ENCODE results near the gene PAM. TPM values are rescaled to one million over a fixed set of nuclear protein-coding genes. Genes with fewer than 3 reads are reported as not detected.

Gene PAM
- total and polyA plus RNA-seq, 2 donors = 22.1 to 76.3 TPM

DNA sequence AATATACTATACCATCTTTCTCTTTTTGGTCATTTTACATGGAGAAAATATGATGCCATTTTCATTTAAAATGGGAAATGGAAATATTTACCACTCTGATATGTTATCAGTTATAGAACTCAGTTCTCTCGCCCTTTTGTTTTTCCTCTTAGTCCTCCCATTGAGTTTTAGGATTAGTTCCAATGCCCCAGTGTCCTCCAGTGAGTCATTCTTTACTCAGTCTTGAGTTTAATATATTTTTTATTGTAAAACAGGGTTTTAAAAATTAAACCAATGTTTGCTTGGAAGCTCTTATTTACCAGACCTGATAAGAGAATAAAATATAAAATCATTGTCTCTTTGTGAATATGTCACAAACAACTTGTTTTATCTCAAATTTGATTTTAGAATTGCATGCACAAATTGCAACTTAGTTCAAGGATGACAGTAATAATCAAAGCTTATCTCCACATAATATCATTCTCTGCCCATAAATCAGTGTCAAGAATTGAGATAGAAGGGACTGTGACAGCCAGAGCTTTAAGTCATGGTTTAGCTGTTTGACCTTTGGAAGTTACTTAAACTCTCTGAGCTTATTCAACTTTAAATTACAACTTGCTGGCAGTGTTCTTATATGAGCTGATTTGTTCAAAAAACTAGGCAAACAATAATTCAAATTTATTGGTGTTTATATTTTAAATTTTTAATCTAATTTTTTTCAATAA lies 166.4 kb downstream of the PAM start:
- DNase-seq (ENCODE audit: low read depth in 6 of 9, low spot score in 9 of 9) = no peak
- Histone ChIP-seq H3K4me1 (ENCODE audit: control insufficient read depth in 2 of 2, insufficient read depth in 2 of 2, low read length in 2 of 2) (no peaks in the 10 kb centered on the region), H3K27ac (ENCODE audit: low read depth in 1 of 2, low read length in 1 of 2) (no peak overlapping the region), H3K9me3 (ENCODE audit: control insufficient read depth in 2 of 2, insufficient read depth in 1 of 2, low read length in 1 of 2) (no peaks in the 10 kb centered on the region), H3K36me3 (ENCODE audit: control insufficient read depth in 2 of 2, insufficient read depth in 2 of 2, low read length in 1 of 2) (no peaks in the 10 kb centered on the region), H3K27me3 (ENCODE audit: control insufficient read depth in 2 of 2, insufficient read depth in 1 of 2, low read length in 1 of 2) (no peaks in the 10 kb centered on the region), H3K4me3 (ENCODE audit: low read length in 2 of 2) (no peak overlapping the region)
- 95% methylated on average over 1 of the region's 1 CpG for WGBS

GRCh38 chr5:102922111-102922720 lies 167.1 kb downstream of the PAM start:
- H3K9me3 ChIP-seq (ENCODE audit: control insufficient read depth in 2 of 2, insufficient read depth in 1 of 2, low read length in 1 of 2) = no peaks in the 10 kb centered on the region
- no peaks in the 10 kb centered on the region for H3K4me1 ChIP-seq (ENCODE audit: control insufficient read depth in 2 of 2, insufficient read depth in 2 of 2, low read length in 2 of 2)
- no peaks in the 10 kb centered on the region for H3K36me3 ChIP-seq (ENCODE audit: control insufficient read depth in 2 of 2, insufficient read depth in 2 of 2, low read length in 1 of 2)
- WGBS = 94% methylated on average over 6 of the region's 6 CpGs
- DNase-seq (ENCODE audit: low read depth in 6 of 9, low spot score in 9 of 9) = no peak
- H3K27ac ChIP-seq (ENCODE audit: low read depth in 1 of 2, low read length in 1 of 2) = no peak overlapping the region
- no peak overlapping the region for H3K4me3 ChIP-seq (ENCODE audit: low read length in 2 of 2)
- H3K27me3 ChIP-seq (ENCODE audit: control insufficient read depth in 2 of 2, insufficient read depth in 1 of 2, low read length in 1 of 2) = no peaks in the 10 kb centered on the region

DNA sequence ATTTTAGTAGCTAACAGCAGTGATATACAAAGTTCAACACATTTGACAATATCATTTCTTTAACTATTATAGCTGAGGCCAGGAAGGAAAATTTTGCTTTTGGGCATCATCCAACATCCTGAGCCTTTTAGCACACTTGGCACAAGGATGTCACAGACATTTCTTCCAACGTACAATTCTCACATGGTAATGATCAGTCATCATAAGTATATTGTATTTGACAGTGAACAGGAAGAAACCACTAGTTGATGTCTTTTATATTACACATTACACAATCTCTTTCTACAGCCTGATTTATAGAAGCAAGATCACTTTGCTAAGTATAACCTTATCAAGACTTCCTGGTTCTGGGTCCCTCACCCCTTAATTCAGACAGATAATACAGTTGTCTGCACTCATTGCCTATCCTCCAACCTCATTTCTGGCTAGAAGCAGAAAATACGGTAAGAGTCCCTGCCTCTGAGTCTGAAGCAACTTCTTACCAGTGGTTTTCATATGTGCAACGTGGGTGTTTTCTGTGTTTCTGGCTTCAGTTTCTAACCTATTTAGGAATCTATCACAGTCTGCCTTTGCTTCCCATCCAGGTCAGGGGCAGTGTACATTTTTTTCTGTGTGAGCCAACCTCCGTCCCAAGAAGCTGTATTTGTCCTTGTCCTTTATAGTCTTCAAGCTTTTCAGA lies 167.8 kb downstream of the PAM start:
- Histone ChIP-seq H3K36me3 (ENCODE audit: control insufficient read depth in 2 of 2, insufficient read depth in 2 of 2, low read length in 1 of 2) (no peaks in the 10 kb centered on the region), H3K27me3 (ENCODE audit: control insufficient read depth in 2 of 2, insufficient read depth in 1 of 2, low read length in 1 of 2) (no peaks in the 10 kb centered on the region), H3K4me3 (ENCODE audit: low read length in 2 of 2) (no peak overlapping the region), H3K9me3 (ENCODE audit: control insufficient read depth in 2 of 2, insufficient read depth in 1 of 2, low read length in 1 of 2) (no peaks in the 10 kb centered on the region), H3K27ac (ENCODE audit: low read depth in 1 of 2, low read length in 1 of 2) (no peak overlapping the region), H3K4me1 (ENCODE audit: control insufficient read depth in 2 of 2, insufficient read depth in 2 of 2, low read length in 2 of 2) (no peaks in the 10 kb centered on the region)
- no peak for DNase-seq (ENCODE audit: low read depth in 6 of 9, low spot score in 9 of 9)
- WGBS = 96% methylated on average over 4 of the region's 4 CpGs

DNA sequence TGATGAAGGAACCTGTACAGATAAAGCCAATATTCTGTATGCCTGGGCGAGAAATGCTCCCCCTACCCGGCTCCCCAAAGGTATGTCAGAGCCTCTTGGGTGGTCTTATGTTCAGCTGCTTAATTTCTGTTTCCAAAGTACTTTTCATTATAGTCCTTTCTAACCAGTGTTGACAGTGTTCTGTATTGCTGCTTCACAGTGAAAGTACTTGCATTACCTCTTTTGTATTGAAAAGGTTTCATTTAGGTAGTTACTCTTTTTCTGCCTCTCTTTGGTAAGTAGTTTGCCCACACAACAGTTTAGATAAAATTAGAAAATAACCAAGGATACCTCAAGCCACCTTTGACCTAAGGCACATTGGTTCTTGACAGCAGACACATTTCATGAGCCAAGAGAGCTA lies 169.9 kb downstream of the PAM start:
- no peak overlapping the region for H3K27ac ChIP-seq (ENCODE audit: low read depth in 1 of 2, low read length in 1 of 2)
- no peaks in the 10 kb centered on the region for H3K4me1 ChIP-seq (ENCODE audit: control insufficient read depth in 2 of 2, insufficient read depth in 2 of 2, low read length in 2 of 2)
- H3K9me3 ChIP-seq (ENCODE audit: control insufficient read depth in 2 of 2, insufficient read depth in 1 of 2, low read length in 1 of 2) = no peaks in the 10 kb centered on the region
- DNase-seq (ENCODE audit: low read depth in 6 of 9, low spot score in 9 of 9) = no peak
- 94% methylated on average over 2 of the region's 2 CpGs for WGBS
- no peaks in the 10 kb centered on the region for H3K36me3 ChIP-seq (ENCODE audit: control insufficient read depth in 2 of 2, insufficient read depth in 2 of 2, low read length in 1 of 2)
- H3K27me3 ChIP-seq (ENCODE audit: control insufficient read depth in 2 of 2, insufficient read depth in 1 of 2, low read length in 1 of 2) = no peaks in the 10 kb centered on the region
- no peak overlapping the region for H3K4me3 ChIP-seq (ENCODE audit: low read length in 2 of 2)

DNA sequence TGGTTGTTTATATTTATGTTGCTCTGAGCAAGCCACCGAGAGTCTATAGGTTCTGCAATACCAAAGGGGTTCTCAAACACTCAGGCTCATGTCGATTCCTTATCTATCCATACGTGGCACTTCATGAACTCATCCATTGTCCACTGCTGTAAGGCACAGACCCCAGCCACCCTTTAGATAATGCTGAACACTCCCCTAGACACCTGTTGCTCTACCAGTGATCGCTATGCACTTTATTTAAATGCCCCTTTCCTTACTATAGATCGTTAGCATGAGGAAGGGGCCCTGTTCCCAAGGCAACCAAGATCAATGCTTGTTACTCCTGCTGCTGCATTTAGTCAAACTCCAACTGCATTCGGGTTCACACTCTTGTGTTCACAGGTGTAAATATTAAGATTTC lies 171.9 kb downstream of the PAM start:
- no peak for DNase-seq (ENCODE audit: low read depth in 6 of 9, low spot score in 9 of 9)
- Histone ChIP-seq H3K27me3 (ENCODE audit: control insufficient read depth in 2 of 2, insufficient read depth in 1 of 2, low read length in 1 of 2) (no peaks in the 10 kb centered on the region), H3K9me3 (ENCODE audit: control insufficient read depth in 2 of 2, insufficient read depth in 1 of 2, low read length in 1 of 2) (no peaks in the 10 kb centered on the region), H3K27ac (ENCODE audit: low read depth in 1 of 2, low read length in 1 of 2) (no peak overlapping the region), H3K4me3 (ENCODE audit: low read length in 2 of 2) (no peak overlapping the region), H3K36me3 (ENCODE audit: control insufficient read depth in 2 of 2, insufficient read depth in 2 of 2, low read length in 1 of 2) (no peaks in the 10 kb centered on the region), H3K4me1 (ENCODE audit: control insufficient read depth in 2 of 2, insufficient read depth in 2 of 2, low read length in 2 of 2) (no peaks in the 10 kb centered on the region)
- WGBS = 97% methylated on average over 6 of the region's 6 CpGs

DNA sequence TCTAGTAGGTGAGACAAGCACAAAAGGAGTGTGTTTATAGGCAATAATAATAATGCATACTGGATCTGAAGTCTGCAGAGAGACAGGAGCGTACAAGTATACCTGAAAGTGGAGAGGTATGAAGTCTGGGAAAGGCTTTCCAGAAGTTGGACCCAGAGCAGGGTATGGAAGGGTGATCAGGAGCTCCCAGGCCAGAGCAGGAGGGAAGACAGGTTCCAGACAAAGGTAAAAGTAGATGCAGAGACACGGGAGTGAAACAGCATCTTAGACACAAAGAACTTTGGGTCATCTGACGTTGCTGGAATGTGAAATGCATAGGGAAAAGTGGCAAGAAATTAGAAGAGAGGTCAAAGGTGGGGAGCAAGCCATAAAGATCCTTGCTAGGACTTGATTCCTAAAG lies 175.1 kb downstream of the PAM start:
- DNase-seq (ENCODE audit: low read depth in 6 of 9, low spot score in 9 of 9) = no peak
- Histone ChIP-seq H3K27me3 (ENCODE audit: control insufficient read depth in 2 of 2, insufficient read depth in 1 of 2, low read length in 1 of 2) (no peaks in the 10 kb centered on the region), H3K9me3 (ENCODE audit: control insufficient read depth in 2 of 2, insufficient read depth in 1 of 2, low read length in 1 of 2) (no peaks in the 10 kb centered on the region), H3K4me1 (ENCODE audit: control insufficient read depth in 2 of 2, insufficient read depth in 2 of 2, low read length in 2 of 2) (no peaks in the 10 kb centered on the region), H3K27ac (ENCODE audit: low read depth in 1 of 2, low read length in 1 of 2) (no peak overlapping the region), H3K4me3 (ENCODE audit: low read length in 2 of 2) (no peak overlapping the region), H3K36me3 (ENCODE audit: control insufficient read depth in 2 of 2, insufficient read depth in 2 of 2, low read length in 1 of 2) (no peaks in the 10 kb centered on the region)
- WGBS = 99% methylated on average over 3 of the region's 3 CpGs

DNA sequence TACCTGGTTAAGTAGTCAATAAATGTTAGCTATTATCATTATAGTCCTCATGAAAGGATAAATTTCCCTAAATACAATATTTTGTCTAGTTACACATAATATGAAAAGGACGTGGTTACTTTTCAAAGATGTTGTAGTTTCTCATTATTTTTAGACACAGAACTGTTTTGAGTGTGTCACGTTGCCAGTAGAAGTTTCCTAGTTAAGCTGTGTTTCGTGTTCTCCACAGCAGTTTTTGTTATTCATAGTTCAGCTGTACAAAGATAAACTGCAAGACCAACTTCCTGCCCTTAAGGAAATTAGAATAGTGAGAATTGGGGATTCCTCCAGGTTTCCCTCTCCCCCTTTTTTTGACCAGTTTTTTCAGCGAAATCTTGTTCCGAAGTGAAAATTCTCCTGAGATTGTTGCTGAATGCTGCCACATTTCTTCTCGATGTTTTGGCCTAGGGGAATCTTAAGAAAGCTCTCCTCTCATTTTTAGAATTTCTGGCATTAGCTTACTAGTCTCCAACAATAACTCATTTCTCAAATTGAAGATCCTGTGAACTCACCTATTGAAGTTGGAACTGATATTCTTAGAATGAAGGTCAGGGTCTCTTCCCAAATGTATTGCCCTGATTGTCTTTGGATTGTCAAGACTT lies 176.1 kb downstream of the PAM start:
- Histone ChIP-seq H3K27me3 (ENCODE audit: control insufficient read depth in 2 of 2, insufficient read depth in 1 of 2, low read length in 1 of 2) (no peaks in the 10 kb centered on the region), H3K4me3 (ENCODE audit: low read length in 2 of 2) (no peak overlapping the region), H3K4me1 (ENCODE audit: control insufficient read depth in 2 of 2, insufficient read depth in 2 of 2, low read length in 2 of 2) (no peaks in the 10 kb centered on the region), H3K27ac (ENCODE audit: low read depth in 1 of 2, low read length in 1 of 2) (no peak overlapping the region), H3K9me3 (ENCODE audit: control insufficient read depth in 2 of 2, insufficient read depth in 1 of 2, low read length in 1 of 2) (no peaks in the 10 kb centered on the region), H3K36me3 (ENCODE audit: control insufficient read depth in 2 of 2, insufficient read depth in 2 of 2, low read length in 1 of 2) (no peaks in the 10 kb centered on the region)
- 96% methylated on average over 6 of the region's 6 CpGs for WGBS
- DNase-seq (ENCODE audit: low read depth in 6 of 9, low spot score in 9 of 9) = no peak

DNA sequence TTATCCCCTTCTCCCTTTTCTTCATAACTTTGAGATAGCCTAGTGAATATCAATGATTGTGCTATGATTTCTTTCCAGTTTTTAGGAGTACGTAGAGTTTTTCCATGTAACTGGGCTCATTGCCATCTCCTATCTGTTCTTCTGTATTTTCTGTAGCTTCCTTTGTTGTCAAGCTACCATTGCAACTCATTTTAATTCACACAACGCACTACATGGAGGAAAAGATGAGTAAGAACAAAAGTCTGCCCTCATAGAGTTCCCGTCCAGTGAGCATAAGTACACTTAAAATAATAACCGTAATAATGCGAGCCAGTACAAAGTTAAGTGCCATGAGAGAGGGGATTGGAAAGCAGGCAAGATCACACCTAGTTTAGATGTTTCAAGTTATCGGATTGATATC lies 177.7 kb downstream of the PAM start:
- Histone ChIP-seq H3K36me3 (ENCODE audit: control insufficient read depth in 2 of 2, insufficient read depth in 2 of 2, low read length in 1 of 2) (no peaks in the 10 kb centered on the region), H3K4me3 (ENCODE audit: low read length in 2 of 2) (no peak overlapping the region), H3K27ac (ENCODE audit: low read depth in 1 of 2, low read length in 1 of 2) (no peak overlapping the region), H3K27me3 (ENCODE audit: control insufficient read depth in 2 of 2, insufficient read depth in 1 of 2, low read length in 1 of 2) (no peaks in the 10 kb centered on the region), H3K4me1 (ENCODE audit: control insufficient read depth in 2 of 2, insufficient read depth in 2 of 2, low read length in 2 of 2) (no peaks in the 10 kb centered on the region), H3K9me3 (ENCODE audit: control insufficient read depth in 2 of 2, insufficient read depth in 1 of 2, low read length in 1 of 2) (no peaks in the 10 kb centered on the region)
- DNase-seq (ENCODE audit: low read depth in 6 of 9, low spot score in 9 of 9) = no peak
- 97% methylated on average over 6 of the region's 6 CpGs for WGBS

- no peak for DNase-seq (ENCODE audit: low read depth in 6 of 9, low spot score in 9 of 9)
- H3K4me3 ChIP-seq (ENCODE audit: low read length in 2 of 2) = no peak overlapping the region
- H3K4me1 ChIP-seq (ENCODE audit: control insufficient read depth in 2 of 2, insufficient read depth in 2 of 2, low read length in 2 of 2) = no peaks in the 10 kb centered on the region
- H3K27ac ChIP-seq (ENCODE audit: low read depth in 1 of 2, low read length in 1 of 2) = no peak overlapping the region
- H3K36me3 ChIP-seq (ENCODE audit: control insufficient read depth in 2 of 2, insufficient read depth in 2 of 2, low read length in 1 of 2) = no peaks in the 10 kb centered on the region
- H3K9me3 ChIP-seq (ENCODE audit: control insufficient read depth in 2 of 2, insufficient read depth in 1 of 2, low read length in 1 of 2) = no peaks in the 10 kb centered on the region
- WGBS = 100% methylated on average over 1 of the region's 1 CpG
- no peaks in the 10 kb centered on the region for H3K27me3 ChIP-seq (ENCODE audit: control insufficient read depth in 2 of 2, insufficient read depth in 1 of 2, low read length in 1 of 2)
Measured at GRCh38 chr5:102933316-102933715, 178.2 kb downstream of the PAM start.
